Epithelial cell of proximal tubule (primary cell): ENCODE results near the gene UGGT1. TPM values are rescaled to one million over a fixed set of nuclear protein-coding genes. Genes with fewer than 3 reads are reported as not detected.

ENCODE experiments used
- DNase-seq: peaks from one replicate; pipeline ENCODE4 v3.0.0-alpha.2; 2011; ENCODE audit warnings: low read depth
- H3K4me3 ChIP-seq: 2 replicates; pipeline ENCODE4 v1.5.1; 2011; ENCODE audit warnings: low read depth, mild to moderate bottlenecking, low read length
- CTCF ChIP-seq: conservative IDR thresholded peaks from 2 replicates; pipeline ENCODE4 v1.5.1; 2012; ENCODE audit warnings: low read depth, mild to moderate bottlenecking, low read length
- total RNA-seq: library from RNA; depleted of rRNA; stranded (reverse); fragments of >200 nt; gene quantifications from 2 replicates; pipeline ENCODE4 v1.2.3, GENCODE V29; 2015

The UGGT1 gene
- 31.2 and 43.2 TPM in 2 replicates for total RNA-seq

GRCh38 chr2:128090945-128091725 is at the start of gene UGGT1:
UGGT1 (plus strand) TSS chr2:128091200; CDS start chr2:128091358, 158 bp downstream.
- DNase-seq, result peak; percentile 76
- peak within 1 kb of the TSS; percentile 100 for H3K4me3 ChIP-seq
- TF ChIP-seq CTCF, result no peak

DNA sequence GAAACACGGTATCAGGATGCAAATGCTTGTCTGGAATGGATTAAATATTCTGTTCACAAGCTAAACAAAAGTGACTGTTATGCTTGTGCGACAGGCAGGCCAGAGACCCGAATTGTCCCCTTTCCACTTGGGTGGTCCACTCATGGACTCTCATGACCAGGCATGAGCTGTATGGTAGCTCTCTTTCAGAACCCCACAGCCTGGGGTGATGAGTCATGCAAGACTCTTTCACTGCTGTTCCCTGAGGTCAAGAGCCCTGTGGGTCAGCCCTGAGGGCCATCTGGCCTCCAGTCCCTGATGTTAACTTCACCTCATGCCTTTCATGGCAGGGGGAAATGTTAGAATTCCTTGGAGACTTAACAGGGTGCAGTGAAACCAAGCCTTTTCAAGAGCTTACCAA is 49.4 kb upstream of the UGGT1 start:
- TF ChIP-seq CTCF, result no peak
- no peak for DNase-seq

GRCh38 chr2:128043041-128043440 is 48.0 kb upstream of the UGGT1 start:
- no peak for TF ChIP-seq CTCF
- no peak for DNase-seq
- H3K4me3 ChIP-seq, result no peak overlapping the region

More for the DNA sequence above, 49.4 kb upstream of the UGGT1 start:
- no peak overlapping the region for H3K4me3 ChIP-seq

DNA sequence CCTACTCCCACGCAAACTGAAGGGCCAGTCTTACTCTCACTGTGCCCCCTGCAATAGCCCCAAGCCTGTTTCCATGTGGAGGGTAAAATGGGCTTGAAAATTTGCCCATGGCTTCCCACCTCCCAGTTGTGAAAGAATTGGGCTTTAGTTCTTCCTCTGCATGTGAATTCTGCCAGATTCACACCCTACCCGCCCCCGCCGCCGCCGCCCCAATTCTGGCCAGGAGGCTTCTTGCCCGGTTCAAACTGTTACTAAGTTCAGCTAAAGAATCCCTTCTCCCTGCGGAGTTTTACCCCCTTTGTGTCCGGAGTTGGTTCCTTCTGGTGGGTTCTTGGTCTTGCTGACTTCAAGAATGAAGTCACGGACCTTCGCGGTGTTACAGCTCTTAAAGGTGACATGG is 37.7 kb upstream of the UGGT1 start:
- H3K4me3 ChIP-seq, result no peak overlapping the region
- no peak for DNase-seq
- no peak for TF ChIP-seq CTCF

GRCh38 chr2:128054104-128054885 is 36.7 kb upstream of the UGGT1 start:
- DNase-seq, result no peak
- TF ChIP-seq CTCF, result no peak
- no peak overlapping the region for H3K4me3 ChIP-seq

- DNase-seq, result no peak
- no peak for TF ChIP-seq CTCF
- H3K4me3 ChIP-seq, result no peak overlapping the region
Observed at GRCh38 chr2:128057334-128057733, 33.7 kb upstream of the UGGT1 start.

- H3K4me3 ChIP-seq, result no peak overlapping the region
- TF ChIP-seq CTCF, result no peak
- no peak for DNase-seq
Observed at GRCh38 chr2:128058114-128058513, 32.9 kb upstream of the UGGT1 start.
